Bronchial epithelial cell (primary cell): ENCODE results near the gene NRXN3. TPM values are rescaled to one million over a fixed set of nuclear protein-coding genes. Genes with fewer than 3 reads are reported as not detected.

Experiments used
- DNase-seq: peaks from one replicate; pipeline ENCODE4 v3.0.0-alpha.2; 2010; ENCODE audit warnings: low read depth
- FAIRE-seq: peaks from 2 replicates; lab custom pipeline; 2011; peaks lifted over from hg19 to GRCh38; lab: Jason Lieb, UNC
- H3K27me3 ChIP-seq: 2 replicates; pipeline ENCODE4 v1.5.1; 2011; ENCODE audit warnings: low read length; ENCODE audit not compliant: control insufficient read depth, insufficient read depth
- H3K36me3 ChIP-seq: 2 replicates; pipeline ENCODE4 v1.5.1; 2011; ENCODE audit warnings: low read length; ENCODE audit not compliant: control insufficient read depth, insufficient read depth
- H3K4me3 ChIP-seq: 2 replicates; pipeline ENCODE4 v1.5.1; 2011; ENCODE audit warnings: mild to moderate bottlenecking, low read depth, low read length, control low read depth
- total RNA-seq: library from RNA; depleted of rRNA; stranded (reverse); fragments of >200 nt; gene quantifications from 2 replicates; pipeline ENCODE4 v1.2.1, GENCODE V29; 2014
- TF ChIP-seq, protein P1 (sequence below): IDR thresholded peaks from 2 replicates; pipeline ENCODE4 v1.5.1; 2011; ENCODE audit warnings: mild to moderate bottlenecking, moderate library complexity, low read length, control low read depth, inconsistent platforms; ENCODE audit not compliant: insufficient read depth, severe bottlenecking

Gene NRXN3
- total RNA-seq, 1 donor from 2014 or later: under 0.01 TPM

DNA sequence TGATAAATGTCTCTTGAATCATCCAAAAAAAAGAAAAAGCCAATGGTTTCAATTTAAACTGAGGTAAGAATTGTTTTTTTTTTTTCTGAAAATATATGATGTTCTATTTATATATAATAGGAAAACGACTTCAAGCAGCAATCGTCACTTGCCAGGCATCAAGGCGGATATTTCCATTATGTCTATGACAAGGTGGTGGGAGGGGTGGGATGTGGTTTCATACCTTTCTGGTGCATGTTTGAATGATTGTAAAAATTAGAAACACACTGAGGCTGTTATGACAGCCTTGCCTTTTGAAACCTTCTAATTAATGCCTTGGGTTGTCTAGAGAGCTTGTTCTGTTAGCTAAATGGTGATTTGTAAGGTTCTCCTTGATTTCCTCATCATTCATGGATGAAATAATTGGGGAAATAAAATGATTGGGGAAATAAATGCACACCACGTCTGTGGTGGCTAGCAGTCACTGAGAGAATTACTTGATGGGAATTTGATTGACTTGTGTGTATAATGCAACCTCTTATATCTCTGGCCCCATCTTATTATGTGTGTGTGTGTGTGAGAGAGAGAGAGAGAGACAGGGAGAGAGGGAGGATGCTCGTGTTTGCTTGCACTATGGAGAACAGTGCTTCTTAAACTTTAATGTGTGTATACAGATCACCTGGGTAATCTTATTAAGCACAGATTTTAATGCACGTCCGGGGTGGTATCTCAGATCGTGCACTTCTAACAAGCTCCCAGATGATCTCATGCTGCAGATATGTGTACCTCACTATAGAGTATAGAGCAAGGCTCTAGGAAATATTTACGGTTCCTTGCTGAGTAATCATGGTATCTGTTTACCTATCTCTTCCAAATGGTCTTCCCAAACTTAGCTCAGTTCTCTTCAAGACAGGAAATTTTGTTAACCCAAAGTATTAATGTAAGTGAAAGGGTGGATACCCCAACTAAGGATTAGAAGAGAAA, 1538.5 kb downstream of the NRXN3 start:
- no peak overlapping the region for H3K4me3 ChIP-seq
- TF ChIP-seq, protein P1, sequence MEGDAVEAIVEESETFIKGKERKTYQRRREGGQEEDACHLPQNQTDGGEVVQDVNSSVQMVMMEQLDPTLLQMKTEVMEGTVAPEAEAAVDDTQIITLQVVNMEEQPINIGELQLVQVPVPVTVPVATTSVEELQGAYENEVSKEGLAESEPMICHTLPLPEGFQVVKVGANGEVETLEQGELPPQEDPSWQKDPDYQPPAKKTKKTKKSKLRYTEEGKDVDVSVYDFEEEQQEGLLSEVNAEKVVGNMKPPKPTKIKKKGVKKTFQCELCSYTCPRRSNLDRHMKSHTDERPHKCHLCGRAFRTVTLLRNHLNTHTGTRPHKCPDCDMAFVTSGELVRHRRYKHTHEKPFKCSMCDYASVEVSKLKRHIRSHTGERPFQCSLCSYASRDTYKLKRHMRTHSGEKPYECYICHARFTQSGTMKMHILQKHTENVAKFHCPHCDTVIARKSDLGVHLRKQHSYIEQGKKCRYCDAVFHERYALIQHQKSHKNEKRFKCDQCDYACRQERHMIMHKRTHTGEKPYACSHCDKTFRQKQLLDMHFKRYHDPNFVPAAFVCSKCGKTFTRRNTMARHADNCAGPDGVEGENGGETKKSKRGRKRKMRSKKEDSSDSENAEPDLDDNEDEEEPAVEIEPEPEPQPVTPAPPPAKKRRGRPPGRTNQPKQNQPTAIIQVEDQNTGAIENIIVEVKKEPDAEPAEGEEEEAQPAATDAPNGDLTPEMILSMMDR: no peak
- FAIRE-seq: no peak

DNA sequence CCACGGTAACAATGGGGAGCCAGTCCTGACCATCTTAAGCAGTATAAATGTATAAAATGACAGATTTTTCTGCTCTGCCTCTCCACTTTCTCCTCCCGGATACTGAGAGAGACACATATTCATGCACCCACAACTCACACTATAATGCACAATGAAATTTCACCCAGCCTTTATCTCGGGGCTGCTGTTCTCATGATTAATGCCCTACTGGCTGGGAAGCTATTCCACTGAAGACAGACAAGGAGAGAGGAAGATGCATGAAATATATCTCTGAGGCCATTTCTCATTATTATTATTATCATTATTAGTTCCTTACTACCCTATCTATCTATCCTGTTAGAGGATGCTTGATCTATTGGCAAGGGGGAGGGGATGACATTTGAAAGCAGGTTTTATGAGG, 1539.4 kb downstream of the NRXN3 start:
- no peak overlapping the region for H3K4me3 ChIP-seq
- H3K36me3 ChIP-seq: no peaks in the 10 kb centered on the region
- H3K27me3 ChIP-seq: no peaks in the 10 kb centered on the region
- TF ChIP-seq, protein P1: no peak
- DNase-seq (no peak), FAIRE-seq (no peak)

More for the DNA sequence above, 1538.5 kb downstream of the NRXN3 start:
- peak; percentile 59 for DNase-seq
- H3K36me3 ChIP-seq: no peaks in the 10 kb centered on the region
- no peaks in the 10 kb centered on the region for H3K27me3 ChIP-seq

DNA sequence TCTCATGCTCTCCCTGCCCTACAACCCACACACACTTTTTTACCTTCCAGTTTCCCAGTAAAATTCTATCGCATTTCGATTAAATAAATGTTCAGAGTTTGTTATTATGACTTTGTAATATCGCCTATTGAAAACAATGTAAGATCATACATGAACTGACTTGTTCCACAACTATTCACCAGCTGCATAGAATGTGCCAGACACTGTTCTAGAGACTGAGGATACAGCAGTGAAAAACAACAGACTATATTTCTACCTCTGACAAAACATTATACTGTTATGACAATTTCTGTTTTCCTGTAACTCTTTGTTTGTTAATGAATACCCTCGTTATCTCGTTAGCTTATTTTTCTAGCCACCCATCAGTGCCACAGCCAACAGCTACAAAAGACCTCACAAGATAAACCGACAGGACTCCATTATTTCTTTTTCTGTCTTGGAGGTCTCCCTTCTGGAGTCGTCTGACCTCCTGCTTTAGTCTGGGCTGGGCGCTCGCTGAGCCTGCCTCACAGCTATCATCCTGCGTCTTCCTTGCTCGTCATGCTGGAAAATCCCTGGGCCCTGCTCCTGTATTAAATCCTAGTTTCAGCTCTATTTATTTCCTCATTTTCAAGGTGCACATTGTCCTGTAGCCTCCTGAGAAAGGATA, 1542.3 kb downstream of the NRXN3 start:
- H3K27me3 ChIP-seq: no peaks in the 10 kb centered on the region
- H3K36me3 ChIP-seq: no peaks in the 10 kb centered on the region
- TF ChIP-seq, protein P1: no peak
- no peak for FAIRE-seq
- peak; percentile 31 for DNase-seq
- H3K4me3 ChIP-seq: no peak overlapping the region

DNA sequence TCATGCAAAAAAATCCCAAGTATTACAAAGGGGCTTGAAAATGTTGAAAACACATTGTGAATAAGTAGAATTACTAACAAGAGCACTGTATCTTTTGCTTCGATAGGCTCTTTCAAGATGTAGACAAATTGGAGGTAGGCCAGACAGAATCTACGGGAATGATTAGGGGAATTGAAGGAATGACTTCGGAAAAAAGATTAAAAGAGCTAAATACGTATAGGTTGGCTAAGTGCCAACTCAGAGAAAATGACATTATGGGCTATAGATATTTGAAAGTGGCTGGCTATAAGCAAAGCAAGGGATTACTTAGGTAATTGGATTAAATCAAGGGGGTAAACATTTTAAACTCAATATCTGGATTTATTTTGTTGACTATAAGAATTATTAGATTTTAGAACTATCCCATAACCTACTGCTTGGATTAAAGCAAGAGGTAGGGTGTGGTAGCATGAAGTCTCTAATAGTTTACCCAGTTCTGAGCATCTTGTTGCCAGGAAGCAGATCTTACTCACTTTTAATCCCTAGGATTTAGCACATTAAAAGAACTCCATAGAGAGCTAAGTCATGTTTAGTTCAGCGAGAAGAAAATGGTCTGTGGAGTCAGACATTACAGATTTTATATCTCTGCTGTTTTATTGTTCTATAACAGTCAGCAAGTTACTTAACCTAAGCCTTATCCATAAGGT, 1551.4 kb downstream of the NRXN3 start:
- no peak overlapping the region for H3K4me3 ChIP-seq
- TF ChIP-seq, protein P1: no peak
- no peak for FAIRE-seq
- no peaks in the 10 kb centered on the region for H3K27me3 ChIP-seq
- H3K36me3 ChIP-seq: no peaks in the 10 kb centered on the region
- DNase-seq: no peak

DNA sequence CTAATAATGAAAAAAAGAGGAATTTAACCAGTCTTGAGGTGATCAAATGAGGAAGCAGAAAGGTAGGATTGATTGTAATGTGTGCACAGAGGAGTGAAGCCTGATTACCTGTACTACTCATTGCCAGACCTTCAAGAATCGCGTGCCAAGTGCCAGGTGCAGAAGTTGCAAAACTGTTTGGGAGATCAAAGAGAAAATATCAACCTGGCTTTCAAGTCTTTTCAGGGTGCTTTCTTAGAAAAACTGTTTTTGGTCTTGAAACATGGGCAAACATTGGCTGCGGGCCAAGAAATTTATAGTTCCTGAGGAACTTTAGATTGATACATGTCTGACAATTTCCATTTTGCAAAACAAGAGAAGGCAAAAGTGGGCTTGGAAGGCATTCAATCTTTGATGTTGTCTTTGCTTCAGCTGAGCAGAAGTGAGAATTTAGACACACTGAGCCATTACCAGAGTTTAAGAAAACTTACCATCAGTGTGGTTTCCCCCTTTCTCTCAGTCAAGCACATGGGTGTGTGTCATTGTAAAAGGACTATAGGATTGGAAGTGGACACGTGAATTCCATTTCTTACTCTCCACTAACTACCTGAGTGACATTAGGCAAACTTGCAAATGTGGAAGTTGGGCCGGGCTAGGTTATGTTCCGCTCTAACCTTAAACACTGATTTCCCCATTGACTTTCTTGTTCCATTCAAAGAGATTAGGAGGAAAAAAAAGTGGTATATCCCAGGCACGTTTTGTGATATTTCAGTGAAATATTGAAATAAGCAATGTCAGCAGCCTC, 1555.0 kb downstream of the NRXN3 start:
- H3K4me3 ChIP-seq: no peak overlapping the region
- H3K36me3 ChIP-seq: no peaks in the 10 kb centered on the region
- no peaks in the 10 kb centered on the region for H3K27me3 ChIP-seq
- DNase-seq (no peak), FAIRE-seq (no peak)
- TF ChIP-seq, protein P1: no peak
